HG03558 (cell line): ENCODE measurements around the gene CLEC6A.
"Not testable (repeated sequence)": the region's sequence is repeated elsewhere in the genome, so short reads cannot be mapped to it uniquely, and the experiment has no call there.

Experiments used
- ATAC-seq: cut with Tn5 transposase; IDR thresholded peaks from one replicate; pipeline ENCODE4 v1.9.1; 2021; ENCODE audit warnings: moderate number of reproducible peaks; ENCODE audit not compliant: unreplicated experiment; ENCODE audit errors: extremely low read depth

CLEC6A gene

GRCh38 chr12:8455727-8456360 lies at the start of gene CLEC6A:
Gene CLEC6A, plus strand, starts transcription at chr12:8455962. Its CDS starts 150 bp downstream, at chr12:8456112.
- no peak for ATAC-seq

- ATAC-seq: not testable (repeated sequence)
Observed at GRCh38 chr12:8419576-8419975, 36.2 kb upstream of the CLEC6A start.

- no peak for ATAC-seq
Observed at GRCh38 chr12:8420506-8420905, 35.3 kb upstream of the CLEC6A start.

- ATAC-seq: not testable (repeated sequence)
Observed at GRCh38 chr12:8444536-8445278, 11.1 kb upstream of the CLEC6A start.

GRCh38 chr12:8445731-8446130 lies 10.0 kb upstream of the CLEC6A start:
- no peak for ATAC-seq

GRCh38 chr12:8446642-8447547 lies 8.9 kb upstream of the CLEC6A start:
- ATAC-seq: no peak

- no peak for ATAC-seq
Observed at GRCh38 chr12:8449355-8449859, 6.4 kb upstream of the CLEC6A start.

- ATAC-seq: no peak
Observed at GRCh38 chr12:8452036-8452435, 3.7 kb upstream of the CLEC6A start.

- no peak for ATAC-seq
Observed at GRCh38 chr12:8453021-8453513, 2.7 kb upstream of the CLEC6A start.

GRCh38 chr12:8453796-8454195 lies 2.0 kb upstream of the CLEC6A start:
- ATAC-seq: no peak

- ATAC-seq: no peak
Observed at GRCh38 chr12:8455271-8455670, 491 bp upstream of the CLEC6A start.

GRCh38 chr12:8461426-8461825 lies 5.7 kb downstream of the CLEC6A start:
- ATAC-seq: no peak

GRCh38 chr12:8465301-8465996 lies 9.7 kb downstream of the CLEC6A start:
- ATAC-seq: no peak

- no peak for ATAC-seq
Observed at GRCh38 chr12:8466241-8466640, 10.5 kb downstream of the CLEC6A start.

- ATAC-seq: no peak
Observed at GRCh38 chr12:8471090-8471489, 15.3 kb downstream of the CLEC6A start.

GRCh38 chr12:8475508-8476203 lies 19.9 kb downstream of the CLEC6A start:
- no peak for ATAC-seq

- no peak for ATAC-seq
Observed at GRCh38 chr12:8482571-8483061, 26.9 kb downstream of the CLEC6A start.

- ATAC-seq: no peak
Observed at GRCh38 chr12:8483079-8483478, 27.3 kb downstream of the CLEC6A start.
